ENCODE data around the gene UIMC1.
"Not testable (repeated sequence)": the region's sequence is repeated elsewhere in the genome, so short reads cannot be mapped to it uniquely, and the experiment has no call there.

GRCh38 chr5:176873011-176873410 lies 133.6 kb downstream of the UIMC1 start:
- TF ChIP-seq TARDBP (CRISPR knock-in tag; IDR thresholded peaks at IDR 0.05); EZH2 (conservative IDR thresholded peaks at IDR 0.05; ENCODE audit: low read depth, low read length); HCFC1 (IDR thresholded peaks at IDR 0.05; ENCODE audit: low read depth, low read length); PAWR (CRISPR knock-in tag; IDR thresholded peaks at IDR 0.05; ENCODE audit: borderline replicate concordance); NFIC (IDR thresholded peaks at IDR 0.05; ENCODE audit: low read length); ZNF446 (CRISPR knock-in tag; IDR thresholded peaks at IDR 0.05); FOSL1 (CRISPR knock-in tag; IDR thresholded peaks at IDR 0.05; ENCODE audit: borderline replicate concordance); NFAT5 (CRISPR knock-in tag; IDR thresholded peaks at IDR 0.05); SP1 (IDR thresholded peaks at IDR 0.05); SP1 (CRISPR knock-in tag; IDR thresholded peaks at IDR 0.05): not testable (repeated sequence)
- TF ChIP-seq, protein P1, sequence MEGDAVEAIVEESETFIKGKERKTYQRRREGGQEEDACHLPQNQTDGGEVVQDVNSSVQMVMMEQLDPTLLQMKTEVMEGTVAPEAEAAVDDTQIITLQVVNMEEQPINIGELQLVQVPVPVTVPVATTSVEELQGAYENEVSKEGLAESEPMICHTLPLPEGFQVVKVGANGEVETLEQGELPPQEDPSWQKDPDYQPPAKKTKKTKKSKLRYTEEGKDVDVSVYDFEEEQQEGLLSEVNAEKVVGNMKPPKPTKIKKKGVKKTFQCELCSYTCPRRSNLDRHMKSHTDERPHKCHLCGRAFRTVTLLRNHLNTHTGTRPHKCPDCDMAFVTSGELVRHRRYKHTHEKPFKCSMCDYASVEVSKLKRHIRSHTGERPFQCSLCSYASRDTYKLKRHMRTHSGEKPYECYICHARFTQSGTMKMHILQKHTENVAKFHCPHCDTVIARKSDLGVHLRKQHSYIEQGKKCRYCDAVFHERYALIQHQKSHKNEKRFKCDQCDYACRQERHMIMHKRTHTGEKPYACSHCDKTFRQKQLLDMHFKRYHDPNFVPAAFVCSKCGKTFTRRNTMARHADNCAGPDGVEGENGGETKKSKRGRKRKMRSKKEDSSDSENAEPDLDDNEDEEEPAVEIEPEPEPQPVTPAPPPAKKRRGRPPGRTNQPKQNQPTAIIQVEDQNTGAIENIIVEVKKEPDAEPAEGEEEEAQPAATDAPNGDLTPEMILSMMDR (CRISPR knock-in tag; IDR thresholded peaks at IDR 0.05): not testable (repeated sequence)
